Activated T-helper 9 cell treated with anti-CD3 and anti-CD28 coated beads, Interleukin-2, amount 50 U/mL, for 16 hours (primary cell): ENCODE results near the gene TNFRSF11A.

Source experiments
- DNase-seq: peaks from one replicate; pipeline ENCODE4 v3.0.0-alpha.2; 2020; ENCODE audit warnings: low read depth

The TNFRSF11A gene

DNA sequence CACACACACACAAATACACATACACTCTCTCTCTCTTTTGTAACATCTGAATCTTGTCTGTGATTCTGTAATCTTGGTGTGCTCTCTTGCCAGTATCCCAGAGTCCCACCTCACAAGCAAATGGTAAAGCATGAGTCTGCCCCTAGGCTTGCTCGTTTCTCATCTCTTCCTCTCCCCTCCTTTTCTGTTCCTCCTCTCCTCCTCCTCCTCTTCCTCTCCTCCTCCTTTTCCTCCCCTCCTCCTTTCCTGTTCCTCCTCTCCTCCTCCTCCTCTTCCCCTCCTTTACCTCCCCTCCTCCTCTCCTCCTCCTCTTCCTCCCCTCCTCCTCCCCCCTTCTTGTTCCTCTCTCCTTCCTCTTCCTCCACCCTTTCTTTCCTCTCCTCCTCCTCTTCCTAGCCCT is 59.0 kb downstream of the TNFRSF11A start:
- DNase-seq, result no peak

DNA sequence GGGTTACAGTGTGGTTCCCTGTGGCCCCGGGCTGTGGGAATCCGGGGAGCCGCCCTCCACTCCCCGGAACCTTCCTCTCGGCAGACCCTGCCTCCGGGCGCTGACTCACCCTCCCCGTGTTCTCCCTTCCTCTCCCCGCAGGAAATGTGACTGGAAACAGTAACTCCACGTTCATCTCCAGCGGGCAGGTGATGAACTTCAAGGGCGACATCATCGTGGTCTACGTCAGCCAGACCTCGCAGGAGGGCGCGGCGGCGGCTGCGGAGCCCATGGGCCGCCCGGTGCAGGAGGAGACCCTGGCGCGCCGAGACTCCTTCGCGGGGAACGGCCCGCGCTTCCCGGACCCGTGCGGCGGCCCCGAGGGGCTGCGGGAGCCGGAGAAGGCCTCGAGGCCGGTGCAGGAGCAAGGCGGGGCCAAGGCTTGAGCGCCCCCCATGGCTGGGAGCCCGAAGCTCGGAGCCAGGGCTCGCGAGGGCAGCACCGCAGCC is 59.5 kb downstream of the TNFRSF11A start:
- DNase-seq, result no peak

DNA sequence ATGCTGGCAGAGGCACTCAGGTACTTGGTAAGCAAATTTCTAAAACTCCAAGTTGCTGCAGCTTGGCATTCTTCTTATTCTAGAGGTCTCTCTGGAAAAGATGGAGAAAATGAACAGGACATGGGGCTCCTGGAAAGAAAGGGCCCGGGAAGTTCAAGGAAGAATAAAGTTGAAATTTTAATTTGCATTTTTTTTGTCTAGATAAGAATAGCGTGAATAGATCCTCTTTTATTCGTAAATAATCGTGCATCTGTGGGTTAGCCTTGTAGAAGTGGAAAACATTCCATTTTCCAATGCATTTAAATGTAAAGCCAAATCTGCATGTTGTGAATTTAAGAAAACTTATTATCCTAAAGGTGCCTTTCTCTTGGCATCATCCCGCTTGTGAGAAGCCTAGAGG is 61.0 kb downstream of the TNFRSF11A start:
- DNase-seq, result no peak

DNA sequence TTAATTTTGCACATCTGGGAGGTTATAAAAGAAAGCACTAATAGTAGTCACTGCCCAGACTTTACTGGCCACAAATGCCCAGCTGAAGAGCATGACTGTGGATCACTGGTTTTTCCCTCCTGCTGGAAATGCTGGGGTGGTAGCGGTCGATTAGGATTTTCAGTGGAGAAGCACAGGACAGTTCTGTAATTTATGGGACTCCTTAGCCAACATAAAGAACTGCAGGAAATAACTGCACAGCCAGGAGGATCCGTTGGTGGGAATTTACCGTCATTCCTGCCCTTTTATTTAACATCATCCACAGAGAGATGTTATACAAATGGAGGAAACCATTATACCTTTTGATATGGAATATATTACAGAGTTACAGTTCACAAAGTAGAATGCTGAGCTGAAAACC is 61.5 kb downstream of the TNFRSF11A start:
- no peak for DNase-seq

DNA sequence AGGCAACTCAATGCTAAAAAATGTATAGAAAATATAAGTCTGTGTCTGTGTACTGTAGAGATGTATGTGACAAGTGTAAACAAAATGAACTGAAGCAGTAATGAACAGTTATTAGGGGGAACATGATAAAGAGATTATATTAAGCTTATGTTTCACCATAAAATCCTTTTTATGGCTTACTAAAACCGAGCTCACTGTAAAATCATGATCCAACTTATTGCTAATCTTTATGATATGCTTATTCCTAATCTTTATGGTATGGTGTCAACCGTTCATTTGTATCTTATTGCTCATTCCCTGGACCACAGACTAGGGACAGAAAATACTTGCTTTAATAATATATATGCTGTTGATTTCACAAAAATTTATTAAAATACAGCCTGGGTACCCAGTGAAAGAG is 62.1 kb downstream of the TNFRSF11A start:
- DNase-seq, result no peak

DNA sequence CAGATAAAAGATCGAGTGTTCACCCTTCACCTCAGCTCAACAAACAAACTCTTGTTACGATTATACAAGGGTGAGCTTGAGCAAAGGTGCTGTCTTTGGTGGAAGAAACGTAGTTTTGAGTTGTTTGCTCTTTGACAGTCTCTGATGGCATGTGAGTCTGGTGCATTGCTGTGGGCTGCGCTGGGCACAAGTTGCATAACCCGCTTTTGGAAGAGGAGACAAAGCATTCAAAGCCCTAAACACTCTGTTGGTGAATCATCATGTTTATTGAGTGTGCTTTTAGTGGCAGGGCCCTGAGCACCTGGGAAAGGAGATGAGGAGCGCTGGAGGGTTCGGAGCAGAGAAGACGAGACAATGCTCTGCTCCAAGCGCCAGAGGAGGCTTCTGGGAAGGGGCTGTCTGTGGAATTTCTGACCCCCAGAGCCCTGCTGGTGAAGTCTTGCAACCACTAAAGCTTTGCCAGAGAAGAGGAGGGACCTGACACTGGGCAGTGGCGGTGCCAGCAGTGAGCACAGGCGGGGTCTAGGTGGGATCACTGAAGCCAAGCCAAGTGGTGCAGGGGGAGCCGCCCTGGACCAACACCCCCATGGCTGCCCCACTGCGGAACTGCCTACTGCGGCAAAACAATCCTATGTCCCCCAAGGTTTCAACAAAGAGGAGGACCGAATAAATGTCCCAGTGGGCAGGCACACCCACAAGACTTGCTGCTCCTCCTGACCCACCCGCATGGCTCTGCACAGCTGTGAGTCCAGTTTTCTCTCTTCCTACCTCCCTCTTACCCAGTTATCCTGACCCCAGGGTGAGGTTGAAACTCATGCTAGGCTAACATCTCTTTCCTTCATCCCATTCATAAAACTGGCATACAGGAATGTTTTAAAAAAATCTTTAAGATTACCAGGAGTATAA is 64.0 kb downstream of the TNFRSF11A start:
- no peak for DNase-seq

DNA sequence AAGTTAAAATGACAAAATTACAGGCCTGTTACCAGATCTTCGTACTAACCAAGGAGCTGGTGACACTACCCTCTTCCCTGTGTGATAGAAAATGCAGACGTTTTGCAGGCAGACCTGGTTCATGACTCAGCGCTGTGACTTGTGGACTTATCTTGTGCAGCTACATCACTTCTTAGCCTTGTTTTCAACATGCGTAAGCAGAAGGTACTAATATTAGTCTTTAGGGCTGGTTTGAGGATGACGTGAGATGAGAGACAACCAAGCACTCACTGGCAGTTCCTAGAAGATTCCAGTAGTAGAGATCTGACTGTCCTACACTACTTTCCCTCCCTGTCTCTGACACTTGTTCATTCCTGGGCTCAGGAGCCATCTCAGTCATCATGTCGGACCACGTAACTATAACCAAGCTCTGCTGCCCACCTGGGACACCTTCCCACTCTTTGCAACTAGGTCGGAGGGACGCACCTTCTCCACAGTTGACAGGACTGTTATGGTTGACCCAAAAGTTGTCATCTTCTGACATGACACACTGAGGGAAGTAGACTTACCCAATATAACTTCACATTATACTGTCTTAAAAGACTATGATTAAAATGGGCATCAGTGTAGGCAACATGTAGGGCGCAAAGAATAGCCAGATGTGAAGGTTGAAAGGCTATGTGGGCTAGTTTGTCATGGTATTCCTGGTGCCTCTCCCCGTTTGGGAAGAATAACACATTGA is 64.8 kb downstream of the TNFRSF11A start:
- DNase-seq, result no peak

DNA sequence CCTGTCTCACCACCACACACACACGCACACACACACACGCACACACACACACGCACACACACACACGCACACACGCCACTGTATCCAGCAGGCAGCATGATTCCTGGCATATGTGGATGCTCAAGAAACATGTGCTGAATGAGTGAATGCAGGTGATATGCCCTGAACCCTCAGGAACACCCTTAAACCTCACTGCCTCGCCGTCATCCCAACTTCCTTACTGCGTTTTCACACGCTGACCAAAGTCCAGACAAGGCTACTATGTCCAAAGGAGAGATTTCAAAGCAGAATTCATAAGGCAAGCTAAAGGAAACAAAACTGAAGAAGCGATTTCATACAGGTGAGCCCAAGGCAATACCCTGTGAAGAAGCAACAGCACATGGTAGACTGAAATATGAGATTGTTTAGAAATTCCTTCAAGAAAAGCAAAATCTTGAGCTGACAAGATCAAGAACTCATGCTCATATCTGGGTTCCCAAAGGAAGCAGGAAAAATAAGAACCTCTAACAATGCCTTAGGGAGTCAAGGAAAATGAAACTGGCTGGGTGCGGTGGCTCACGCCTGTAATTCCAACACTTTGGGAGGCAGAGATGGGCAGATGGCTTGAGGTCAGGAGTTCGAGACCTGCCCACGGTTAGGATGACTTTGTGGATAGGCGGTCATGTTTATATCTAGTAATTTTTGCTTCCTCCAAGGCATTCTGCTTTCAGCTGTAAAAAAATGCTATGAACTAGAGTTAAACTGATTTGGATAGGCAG is 69.1 kb downstream of the TNFRSF11A start:
- DNase-seq, result no peak

DNA sequence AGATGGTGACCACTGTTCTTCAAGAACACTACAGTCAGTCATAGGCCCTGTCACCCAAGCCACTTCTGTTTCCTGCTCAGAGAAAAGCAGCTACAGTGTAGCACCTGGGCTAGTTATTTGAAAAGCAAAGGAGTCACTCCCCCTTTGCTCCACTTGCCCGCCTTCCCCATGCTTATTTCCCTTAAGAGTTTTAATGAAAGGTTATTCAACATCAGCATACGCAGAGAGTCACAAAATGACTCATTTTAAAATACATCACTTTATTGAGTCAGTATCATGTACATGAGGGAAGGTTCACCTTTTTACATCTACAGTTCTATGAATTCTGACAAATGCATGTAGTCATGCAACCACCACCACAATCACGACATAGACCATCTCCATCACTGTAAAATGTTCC is 71.3 kb downstream of the TNFRSF11A start:
- DNase-seq, result no peak

DNA sequence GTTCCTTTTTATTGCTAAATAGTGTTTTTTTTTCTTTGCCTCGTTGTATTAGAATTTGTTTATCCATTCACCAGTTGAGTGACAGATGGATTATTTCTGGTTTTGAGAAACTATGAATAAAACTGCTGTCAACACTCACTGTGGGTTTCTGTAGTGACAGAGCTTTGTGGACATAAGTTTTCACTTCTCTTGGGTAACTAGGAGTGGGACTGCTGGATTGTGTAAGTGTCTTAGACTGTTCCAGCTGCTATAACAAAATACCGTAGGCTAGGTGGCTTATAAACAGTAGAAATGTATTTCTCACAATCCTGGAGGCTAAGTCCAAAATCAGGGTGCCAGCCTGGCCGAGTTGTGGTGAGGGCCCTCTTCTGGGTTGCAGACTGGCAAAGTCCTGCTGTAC is 71.9 kb downstream of the TNFRSF11A start:
- DNase-seq, result no peak

DNA sequence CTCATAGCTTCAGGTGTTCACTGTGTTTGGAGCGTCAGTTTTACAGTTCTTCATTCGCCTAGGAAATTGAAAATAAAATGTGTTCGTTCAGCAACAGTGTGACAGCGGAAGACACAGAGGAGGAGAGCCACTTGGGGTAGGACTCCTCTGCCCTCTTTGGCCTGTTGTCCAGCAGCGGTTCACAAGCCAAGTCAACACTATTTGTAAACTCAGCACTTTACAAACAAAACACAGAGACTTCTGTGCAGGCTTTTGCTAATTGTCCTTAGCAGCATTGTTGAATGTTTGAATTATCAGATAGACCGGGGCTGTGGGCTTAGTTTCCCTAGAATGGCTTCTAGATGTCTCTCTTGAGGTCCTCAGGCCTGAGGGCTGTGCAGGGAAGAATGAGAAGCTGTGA is 73.2 kb downstream of the TNFRSF11A start:
- DNase-seq, result no peak

DNA sequence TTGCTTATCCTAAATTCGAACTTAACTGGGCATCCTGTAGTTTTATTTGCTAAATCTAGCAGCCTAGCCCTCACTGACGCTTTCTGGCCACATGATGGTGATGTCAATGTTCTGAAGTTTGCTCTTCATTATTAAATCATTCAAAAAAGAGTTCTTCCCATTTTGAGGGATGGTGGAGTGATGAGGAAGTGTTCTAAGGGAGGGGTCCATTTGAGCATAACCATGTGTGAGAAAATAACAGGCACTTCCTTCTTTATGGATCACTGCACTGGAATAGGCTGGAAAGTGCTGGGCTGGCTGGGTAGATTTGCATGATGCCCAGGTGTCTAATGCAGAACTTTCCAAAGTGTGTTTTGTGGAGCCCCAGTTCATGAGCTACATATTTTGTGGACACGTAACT is 74.2 kb downstream of the TNFRSF11A start:
- DNase-seq, result no peak

DNA sequence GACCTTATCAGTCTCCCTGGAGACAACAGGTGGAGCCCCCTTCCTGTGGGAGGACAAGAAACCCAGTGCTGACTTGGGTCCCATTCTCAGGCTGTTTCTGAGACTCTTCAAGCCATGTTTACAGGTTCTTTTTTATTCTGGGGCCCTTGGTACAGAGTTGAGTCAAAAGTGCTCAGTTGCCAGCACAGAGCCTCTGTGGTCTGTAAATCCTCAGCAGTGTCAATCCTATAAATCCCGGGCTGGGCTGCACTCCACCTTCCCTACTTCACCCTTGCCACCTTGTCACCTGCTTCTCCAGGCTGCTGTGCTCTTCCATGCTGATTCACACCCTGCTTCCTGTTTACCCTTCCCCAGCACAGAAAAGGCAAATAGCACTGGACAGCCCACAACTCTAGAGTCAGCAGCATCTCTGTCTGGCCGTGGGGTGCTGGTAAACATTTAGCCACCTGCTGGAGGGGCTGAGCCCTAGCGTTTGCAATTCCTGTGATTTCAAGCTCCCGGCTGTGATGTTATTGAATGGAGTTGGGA is 74.7 kb downstream of the TNFRSF11A start:
- DNase-seq, result no peak

DNA sequence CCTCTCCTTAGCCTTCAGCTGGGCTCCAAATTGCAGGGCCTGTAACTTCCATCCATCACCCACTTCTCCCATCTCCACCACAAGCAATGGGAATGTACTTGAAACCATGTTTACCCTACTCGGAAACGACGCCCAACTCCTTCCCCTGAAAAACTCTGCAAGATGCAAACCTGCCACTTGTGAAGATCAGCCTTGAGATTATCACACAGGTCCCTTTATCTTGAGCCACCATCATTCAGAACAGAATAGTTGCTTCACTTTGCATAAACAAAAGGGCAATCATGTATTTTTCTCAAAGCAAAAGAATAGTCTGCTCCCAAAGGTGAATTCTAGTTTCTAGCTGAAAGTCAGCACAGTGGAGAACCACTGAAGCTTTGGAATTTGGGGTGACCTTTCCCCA is 75.8 kb downstream of the TNFRSF11A start:
- DNase-seq, result no peak

DNA sequence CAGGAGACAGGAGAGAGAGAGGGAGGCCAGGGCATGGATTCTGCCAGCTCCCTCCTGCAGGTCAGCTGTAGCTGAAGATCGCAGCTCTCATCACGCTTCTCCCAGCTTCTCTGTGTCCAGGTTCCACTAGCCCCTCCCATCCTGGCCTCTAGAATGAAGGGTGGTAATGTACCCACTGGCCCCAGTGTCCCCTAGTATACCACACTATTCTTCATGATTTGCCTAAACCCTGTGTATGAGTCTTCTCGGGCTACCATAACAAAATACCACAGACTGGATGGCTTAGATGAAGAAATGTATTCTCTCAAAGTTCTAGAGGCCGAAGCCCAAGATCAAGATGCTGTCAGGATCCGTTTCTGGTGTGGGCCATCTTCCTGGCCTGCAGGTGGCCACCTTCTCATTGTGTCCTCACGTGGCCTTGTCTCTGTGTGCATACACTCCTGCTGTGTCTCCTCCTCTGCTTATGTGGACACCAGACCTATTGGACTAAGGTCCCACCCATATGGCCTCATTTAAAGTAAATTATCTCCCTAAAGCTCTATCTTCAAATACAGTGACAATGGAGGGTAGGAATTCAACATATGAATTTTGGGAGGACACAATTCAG is 77.3 kb downstream of the TNFRSF11A start:
- no peak for DNase-seq

DNA sequence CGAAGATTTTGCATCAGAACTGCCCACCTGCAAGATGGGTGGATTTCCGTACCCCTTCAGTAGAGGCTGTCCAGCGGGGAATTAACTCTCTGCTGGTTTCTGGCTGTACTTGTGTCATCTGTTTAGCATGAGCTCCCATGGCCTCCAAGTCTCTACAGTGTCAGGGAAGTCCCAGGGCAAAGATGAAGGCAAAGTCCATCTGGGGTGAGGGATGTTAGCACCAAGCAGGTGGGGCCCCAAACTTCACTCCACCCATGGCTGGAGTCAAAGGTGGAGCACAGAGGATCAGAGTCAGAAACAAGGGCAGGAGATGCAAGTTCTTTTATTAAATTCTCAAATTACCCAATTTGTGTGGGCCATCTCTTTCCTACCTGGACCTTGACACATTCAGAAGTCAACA is 78.0 kb downstream of the TNFRSF11A start:
- DNase-seq, result no peak

DNA sequence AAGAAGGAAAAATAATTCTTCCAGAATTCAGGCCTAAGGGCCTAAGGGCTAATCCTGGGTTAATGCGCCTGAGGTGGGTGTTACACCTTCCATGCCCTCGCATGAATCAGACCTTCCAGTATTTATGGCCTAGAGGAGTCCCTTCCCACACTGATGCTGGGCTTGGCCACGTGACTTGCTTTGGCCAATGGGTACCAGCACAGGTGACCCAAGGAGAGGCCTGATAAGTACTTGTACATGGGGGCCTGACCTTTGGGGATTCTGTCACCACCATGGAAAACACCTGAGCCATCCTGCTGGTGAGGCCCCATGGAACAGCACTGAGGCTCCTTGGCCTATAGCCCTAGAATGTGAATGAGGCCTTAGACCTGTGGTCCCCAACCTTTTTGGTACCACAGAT is 79.8 kb downstream of the TNFRSF11A start:
- no peak for DNase-seq

DNA sequence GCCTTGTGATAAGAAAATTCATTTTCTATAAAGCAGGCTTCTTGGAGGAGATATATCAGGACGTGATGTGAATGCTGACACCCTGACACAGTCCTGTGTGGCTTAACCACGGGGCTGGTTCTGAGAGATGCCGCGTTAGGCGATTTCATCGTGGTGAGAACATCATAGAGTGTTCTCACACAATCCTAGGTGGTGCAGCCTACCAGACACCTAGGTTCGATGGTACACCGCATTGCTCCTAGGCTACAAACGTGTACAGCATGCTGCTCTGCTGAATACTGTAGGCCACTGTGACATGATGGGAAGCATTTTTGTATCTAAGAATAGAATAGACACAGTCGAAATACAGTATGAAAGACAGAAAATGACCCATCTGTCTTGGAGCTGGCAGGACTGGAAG is 82.5 kb downstream of the TNFRSF11A start:
- no peak for DNase-seq

DNA sequence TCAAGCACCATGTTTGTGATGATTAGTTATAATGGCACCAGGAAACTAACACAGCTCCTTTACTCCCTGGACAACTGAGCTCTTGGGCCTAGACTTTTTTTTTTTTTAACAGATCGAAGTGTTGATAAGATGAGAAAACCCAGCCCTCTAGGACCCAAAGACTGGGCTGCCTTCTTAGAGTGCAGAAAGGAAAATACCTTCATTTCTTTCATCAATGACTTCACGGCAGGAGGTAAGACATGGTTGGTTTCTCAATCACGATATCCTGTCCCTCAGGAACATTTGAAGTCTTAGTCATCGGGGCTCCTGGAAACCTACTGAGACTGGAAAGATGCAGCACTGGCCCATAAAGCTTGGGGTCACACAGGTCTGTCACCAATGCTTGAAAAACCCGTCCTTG is 84.7 kb downstream of the TNFRSF11A start:
- DNase-seq, result no peak

DNA sequence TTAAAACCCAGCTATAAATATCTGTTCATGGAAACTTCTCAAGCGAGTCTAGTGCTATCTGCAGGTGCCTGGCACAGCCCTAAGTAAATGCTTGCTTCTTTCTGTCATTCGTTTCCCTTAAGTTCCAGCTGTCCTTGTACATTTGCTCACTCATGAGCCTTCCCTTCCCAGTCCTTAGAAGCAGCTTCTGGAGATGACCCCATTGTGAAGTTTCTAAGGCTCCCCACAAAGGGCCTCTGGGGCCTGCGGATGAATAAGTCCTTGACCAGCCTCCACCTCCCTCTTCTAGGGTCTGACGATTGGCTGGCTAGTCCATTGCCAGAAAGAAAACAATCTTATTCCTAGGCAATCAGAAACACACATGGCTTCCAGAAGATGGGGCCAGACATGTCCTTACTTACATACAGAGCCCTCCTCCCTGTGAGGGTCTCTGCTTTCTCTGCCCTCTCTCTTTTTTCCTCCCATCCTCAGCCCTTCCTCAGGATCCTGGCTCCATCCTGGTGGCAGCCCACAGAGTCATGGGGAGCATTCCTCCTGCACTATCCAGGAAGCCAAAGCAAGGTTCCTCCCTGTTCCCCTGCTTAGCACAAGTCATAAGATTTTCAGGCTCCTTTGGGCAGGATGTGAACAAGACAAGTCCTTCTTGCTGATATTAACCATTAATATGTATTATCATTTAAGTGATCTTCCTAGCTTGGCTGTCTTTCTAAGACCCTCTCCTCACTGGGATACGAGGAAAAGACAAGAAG is 87.3 kb downstream of the TNFRSF11A start:
- no peak for DNase-seq

DNA sequence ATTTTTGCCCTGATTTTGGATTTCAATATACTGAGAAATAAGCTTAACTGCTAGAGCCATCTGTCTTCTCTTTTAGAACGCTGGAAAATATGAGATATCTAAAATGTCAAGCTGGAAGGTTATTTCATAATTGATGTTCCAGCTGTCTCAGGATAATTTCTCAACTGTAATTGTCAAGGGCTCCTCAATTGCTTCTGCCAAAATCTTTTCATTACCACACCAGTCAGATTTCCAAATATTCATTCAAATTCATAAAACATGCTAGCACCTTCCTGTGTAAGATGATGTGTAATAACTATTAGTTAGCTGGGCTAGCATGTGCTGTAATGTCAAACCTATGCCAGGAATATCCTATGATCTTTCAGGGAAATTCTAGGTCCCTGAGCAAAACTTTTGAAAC is 88.1 kb downstream of the TNFRSF11A start:
- no peak for DNase-seq
